Body of pancreas (tissue), 4 donors: ENCODE data around the gene EFNA5. TPM values are rescaled to one million over a fixed set of nuclear protein-coding genes. Genes with fewer than 3 reads are reported as not detected.

ENCODE experiments used
- ATAC-seq: fragments of 150-250 bp; one replicate; pipeline ENCODE4 v1.9.1; 2016
- DNase-seq, 4 donors: peaks; one replicate each; pipeline ENCODE4 v3.0.0-alpha.2; 2019
- H3K27ac ChIP-seq, 4 donors: fragments of 200-600 bp; sonication (generic); 1 replicate in 3 of 4; 2 replicates in 1 of 4; pipeline versions ENCODE4 v1.5.1 to v1.6.1; 2016 to 2019; ENCODE audit warnings: mild to moderate bottlenecking in 1 of 4, mixed read lengths in 1 of 4, moderate library complexity in 1 of 4
- H3K27me3 ChIP-seq, 2 donors: fragments of 200-600 bp; sonication (generic); one replicate each; pipeline ENCODE4 v1.6.0; 2016; ENCODE audit warnings: mild to moderate bottlenecking in 1 of 2
- H3K36me3 ChIP-seq, 2 donors: fragments of 200-600 bp; sonication (generic); replicated peaks in 1 of 2; 2 replicates each; pipeline ENCODE4 v1.5.1; 2016; ENCODE audit warnings: low read depth in 2 of 2; ENCODE audit not compliant: insufficient read depth in 1 of 2
- H3K4me1 ChIP-seq: fragments of 200-600 bp; sonication (generic); one replicate; pipeline ENCODE4 v1.6.0; 2016
- H3K4me3 ChIP-seq, 2 donors: fragments of 200-600 bp; sonication (generic); 1 replicate in 1 of 2; 2 replicates in 1 of 2; pipeline ENCODE4 v1.5.1; 2016 to 2019
- H3K9me3 ChIP-seq, 3 donors: fragments of 200-600 bp; sonication (generic); 1 replicate in 2 of 3; 2 replicates in 1 of 3; pipeline ENCODE4 v1.5.1; 2016
- POLR2A ChIP-seq, 3 donors: fragments of 450-650 bp; IDR thresholded peaks; one replicate each; pipeline ENCODE4 v1.6.1; 2016; ENCODE audit warnings: antibody characterized with exemption in 3 of 3, mild to moderate bottlenecking in 2 of 3
- WGBS, 2 donors: methylation state at CpG; one replicate each; pipeline ENCODE4 v1.1.5; 2017; 5-methylcytosine and 5-hydroxymethylcytosine counted together
- intact Hi-C: fragments of 100-400 bp; cut with DNase I; formaldehyde crosslinking; loops from one replicate; pipeline ENCODE4 v1.15.1; 2023
- total RNA-seq, 2 donors: library from RNA; depleted of rRNA; stranded (reverse); fragments of >200 nt; gene quantifications; one replicate each; pipeline ENCODE4 v1.1.0, GENCODE V29; 2016
- TF ChIP-seq, protein P1 (sequence below), 7 experiments: fragments of 450-650 bp in 4 of 7; fragments of 200-600 bp in 3 of 7; sonication (generic) in 3 of 7; IDR thresholded peaks; one replicate each; pipeline ENCODE4 v1.5.1; 2016 to 2019; ENCODE audit warnings: antibody characterized with exemption in 7 of 7

EFNA5 gene
- total RNA-seq, 2 donors from 2014 or later, result 1.3 to 3.4 TPM

DNA sequence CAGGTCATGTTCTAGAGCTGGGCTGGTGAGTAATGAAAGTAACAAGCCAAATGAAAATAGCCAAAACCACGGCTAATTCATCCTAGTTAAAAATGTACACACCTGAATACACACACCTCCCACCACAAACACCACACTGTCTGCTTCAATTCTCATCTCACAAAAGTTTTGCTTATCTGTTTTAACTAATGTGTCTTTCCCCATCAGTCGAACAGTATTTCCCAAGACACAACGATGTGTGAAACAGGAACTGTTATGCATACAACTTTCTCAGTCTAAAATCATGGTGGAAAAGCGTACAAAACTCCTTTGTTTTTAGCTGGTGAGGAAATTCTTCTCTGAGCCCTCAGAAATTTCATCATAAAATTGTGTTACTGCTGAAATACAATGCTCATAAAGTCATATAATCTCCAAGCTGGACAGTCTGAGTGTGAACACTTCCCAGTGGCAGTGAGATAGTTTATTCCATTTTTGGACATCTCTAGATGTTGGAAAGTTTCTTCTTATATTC is 242.4 kb downstream of the EFNA5 start:
- DNase-seq (no peak), ATAC-seq (no peak)
- H3K9me3 ChIP-seq, result no peaks in the 10 kb centered on the region
- TF ChIP-seq, protein P1, sequence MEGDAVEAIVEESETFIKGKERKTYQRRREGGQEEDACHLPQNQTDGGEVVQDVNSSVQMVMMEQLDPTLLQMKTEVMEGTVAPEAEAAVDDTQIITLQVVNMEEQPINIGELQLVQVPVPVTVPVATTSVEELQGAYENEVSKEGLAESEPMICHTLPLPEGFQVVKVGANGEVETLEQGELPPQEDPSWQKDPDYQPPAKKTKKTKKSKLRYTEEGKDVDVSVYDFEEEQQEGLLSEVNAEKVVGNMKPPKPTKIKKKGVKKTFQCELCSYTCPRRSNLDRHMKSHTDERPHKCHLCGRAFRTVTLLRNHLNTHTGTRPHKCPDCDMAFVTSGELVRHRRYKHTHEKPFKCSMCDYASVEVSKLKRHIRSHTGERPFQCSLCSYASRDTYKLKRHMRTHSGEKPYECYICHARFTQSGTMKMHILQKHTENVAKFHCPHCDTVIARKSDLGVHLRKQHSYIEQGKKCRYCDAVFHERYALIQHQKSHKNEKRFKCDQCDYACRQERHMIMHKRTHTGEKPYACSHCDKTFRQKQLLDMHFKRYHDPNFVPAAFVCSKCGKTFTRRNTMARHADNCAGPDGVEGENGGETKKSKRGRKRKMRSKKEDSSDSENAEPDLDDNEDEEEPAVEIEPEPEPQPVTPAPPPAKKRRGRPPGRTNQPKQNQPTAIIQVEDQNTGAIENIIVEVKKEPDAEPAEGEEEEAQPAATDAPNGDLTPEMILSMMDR (IDR thresholded peaks at IDR 0.05), result no peak
- no peak for TF ChIP-seq POLR2A (IDR thresholded peaks at IDR 0.05)
- H3K4me1 ChIP-seq, result no peaks in the 10 kb centered on the region
- intact Hi-C loops, result no loop called here
- no peak overlapping the region for H3K4me3 ChIP-seq
- H3K27me3 ChIP-seq, result no peaks in the 10 kb centered on the region
- H3K36me3 ChIP-seq, result no peaks in the 10 kb centered on the region
- WGBS, 2 donors, result 63 to 64% methylated on average over 4 of the region's 4 CpGs
- no peak overlapping the region for H3K27ac ChIP-seq

DNA sequence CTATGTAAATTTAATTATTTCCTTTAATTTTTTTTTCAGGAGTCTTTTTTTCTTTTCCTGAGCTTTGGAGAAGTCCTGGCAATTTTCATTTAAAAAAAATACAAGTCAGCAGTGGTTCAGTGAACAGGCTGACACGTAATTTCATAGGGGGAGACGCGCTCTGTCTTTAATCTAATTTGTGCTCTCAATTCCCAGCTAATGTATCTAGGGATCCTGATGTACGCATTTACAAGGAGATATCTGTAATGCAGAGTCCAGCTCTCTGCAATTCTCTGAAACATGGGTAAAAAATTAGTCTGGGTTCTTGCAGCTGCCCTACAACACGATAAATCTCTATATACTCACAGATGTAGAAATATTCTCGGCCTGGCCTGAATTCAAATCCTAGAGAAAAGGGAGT is 243.9 kb downstream of the EFNA5 start:
- no peaks in the 10 kb centered on the region for H3K4me1 ChIP-seq
- intact Hi-C loops, result no loop called here
- 91 to 94% methylated on average over 6 of the region's 6 CpGs for WGBS, 2 donors
- ATAC-seq (no peak), DNase-seq (no peak)
- H3K36me3 ChIP-seq, result no peaks in the 10 kb centered on the region
- TF ChIP-seq, protein P1 (IDR thresholded peaks at IDR 0.05), result no peak
- TF ChIP-seq POLR2A (IDR thresholded peaks at IDR 0.05), result no peak
- no peak overlapping the region for H3K4me3 ChIP-seq
- H3K27ac ChIP-seq, result no peak overlapping the region
- H3K9me3 ChIP-seq, result no peaks in the 10 kb centered on the region
- H3K27me3 ChIP-seq, result no peaks in the 10 kb centered on the region

DNA sequence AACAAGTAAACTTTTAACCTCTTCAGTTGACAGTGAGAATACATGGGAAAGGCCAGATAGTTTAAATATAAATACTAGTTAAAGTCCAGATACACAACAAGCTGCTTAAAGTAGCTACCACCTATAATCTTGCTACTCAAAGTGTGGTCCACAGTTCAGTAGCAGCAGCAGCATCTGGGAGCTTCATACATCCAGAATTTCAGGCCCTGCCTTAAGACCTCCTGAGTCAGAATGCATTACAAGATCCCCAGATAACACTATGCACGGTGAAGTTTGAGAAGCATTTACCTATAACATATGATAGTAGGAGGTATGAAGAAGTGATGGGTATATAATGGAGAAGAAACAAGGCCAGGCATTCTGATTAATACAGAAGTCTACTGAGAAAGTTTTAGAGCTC is 244.5 kb downstream of the EFNA5 start:
- 62 to 96% methylated on average over 1 of the region's 1 CpG for WGBS, 2 donors
- Histone ChIP-seq H3K4me1 (no peaks in the 10 kb centered on the region), H3K27me3 (no peaks in the 10 kb centered on the region), H3K27ac (no peak overlapping the region), H3K36me3 (no peaks in the 10 kb centered on the region), H3K4me3 (no peak overlapping the region), H3K9me3 (no peaks in the 10 kb centered on the region)
- intact Hi-C loops, result no loop called here
- no peak for DNase-seq
- no peak for TF ChIP-seq POLR2A (IDR thresholded peaks at IDR 0.05)
- TF ChIP-seq, protein P1 (IDR thresholded peaks at IDR 0.05), result no peak
- ATAC-seq, result no peak

DNA sequence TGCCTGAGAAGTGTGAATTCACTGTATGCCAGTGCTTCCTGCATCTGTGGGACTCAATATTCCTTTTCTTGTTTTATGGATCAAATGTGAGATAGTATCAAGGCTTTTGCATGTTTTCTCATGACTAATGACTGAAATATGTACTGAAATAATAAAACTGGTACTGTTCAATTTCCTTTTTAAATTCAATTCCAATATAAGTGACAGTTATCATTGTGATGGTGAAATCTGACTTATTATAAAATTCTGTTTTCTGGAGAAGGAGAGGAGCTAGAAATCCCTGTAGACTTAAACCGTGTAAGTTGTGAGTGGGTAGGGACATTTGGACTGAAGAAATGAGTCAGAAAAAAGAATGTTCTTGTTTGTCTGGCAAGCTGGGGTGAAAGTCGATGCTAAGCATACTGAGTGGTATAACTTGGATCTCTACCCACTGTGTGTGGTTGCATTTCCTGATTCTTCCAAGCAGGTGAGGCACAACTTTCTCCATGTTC is 245.2 kb downstream of the EFNA5 start:
- no peak for ATAC-seq
- Histone ChIP-seq H3K9me3 (no peaks in the 10 kb centered on the region), H3K27me3 (no peaks in the 10 kb centered on the region), H3K4me1 (no peaks in the 10 kb centered on the region), H3K36me3 (no peaks in the 10 kb centered on the region), H3K4me3 (no peak overlapping the region), H3K27ac (no peak overlapping the region)
- no peak for TF ChIP-seq POLR2A (IDR thresholded peaks at IDR 0.05)
- TF ChIP-seq, protein P1 (IDR thresholded peaks at IDR 0.05), result no peak
- WGBS, 2 donors, result 59 to 69% methylated on average over 2 of the region's 2 CpGs
- intact Hi-C loops, result no loop called here
- no peak for DNase-seq

DNA sequence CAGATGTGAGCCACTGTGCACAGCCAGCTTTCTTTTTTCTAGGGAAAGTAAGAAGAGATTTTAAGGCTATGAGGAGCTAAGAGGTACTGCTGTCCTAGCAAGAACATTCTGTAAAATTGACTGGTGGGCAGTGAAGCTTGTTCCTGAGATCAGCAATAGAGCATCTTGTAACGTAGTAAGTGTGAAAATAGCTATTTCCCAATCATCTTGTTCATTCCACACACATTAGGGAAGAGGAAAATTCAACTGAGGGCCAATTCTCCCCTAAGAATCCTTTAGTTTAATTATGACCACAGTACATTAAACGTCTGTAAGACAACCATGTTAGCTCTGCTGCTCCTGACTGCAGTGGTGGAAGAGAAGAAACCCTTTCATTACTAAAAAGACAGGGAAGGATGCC is 246.2 kb downstream of the EFNA5 start:
- ATAC-seq, result no peak
- 59 to 65% methylated on average over 2 of the region's 2 CpGs for WGBS, 2 donors
- no peak overlapping the region for H3K27ac ChIP-seq
- intact Hi-C loops, result no loop called here
- H3K9me3 ChIP-seq, result no peaks in the 10 kb centered on the region
- no peak for DNase-seq
- TF ChIP-seq, protein P1 (IDR thresholded peaks at IDR 0.05), result no peak
- no peak for TF ChIP-seq POLR2A (IDR thresholded peaks at IDR 0.05)
- no peak overlapping the region for H3K4me3 ChIP-seq
- H3K36me3 ChIP-seq, result no peaks in the 10 kb centered on the region
- no peaks in the 10 kb centered on the region for H3K27me3 ChIP-seq
- no peaks in the 10 kb centered on the region for H3K4me1 ChIP-seq
